AG09319 (cell line): Measurements from ENCODE around the gene EN1.

Experiments used
- DNase-seq: peaks from one replicate; pipeline ENCODE4 v3.0.0-alpha.2; 2010; ENCODE audit warnings: low read depth; ENCODE audit errors: extremely low read depth
- TF ChIP-seq, protein P1 (sequence below): IDR thresholded peaks from 2 replicates; pipeline ENCODE4 v1.5.1; 2011; ENCODE audit warnings: low read depth, mild to moderate bottlenecking, inconsistent platforms, low read length, moderate library complexity

EN1 gene

DNA sequence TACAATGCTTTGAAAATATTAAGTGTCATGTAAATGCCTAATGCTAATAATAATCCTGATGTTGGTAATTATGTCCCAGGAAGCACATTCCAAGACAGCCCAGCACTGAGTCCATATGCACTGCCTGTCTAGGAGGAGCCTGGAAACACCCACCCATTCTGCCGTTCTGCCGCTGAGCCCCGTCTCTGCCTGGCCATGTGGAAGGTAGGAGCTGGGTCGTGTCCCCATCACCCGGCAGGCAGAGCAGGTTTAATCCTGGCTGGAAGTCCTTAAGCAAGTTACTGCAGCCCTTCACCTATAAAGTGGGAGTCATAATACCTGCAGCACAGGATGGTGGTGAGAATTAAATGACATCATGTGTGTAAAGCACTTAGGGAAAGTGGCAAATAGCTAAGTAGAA lies 13.1 kb upstream of the EN1 start:
- no peak for DNase-seq
- TF ChIP-seq, protein P1, sequence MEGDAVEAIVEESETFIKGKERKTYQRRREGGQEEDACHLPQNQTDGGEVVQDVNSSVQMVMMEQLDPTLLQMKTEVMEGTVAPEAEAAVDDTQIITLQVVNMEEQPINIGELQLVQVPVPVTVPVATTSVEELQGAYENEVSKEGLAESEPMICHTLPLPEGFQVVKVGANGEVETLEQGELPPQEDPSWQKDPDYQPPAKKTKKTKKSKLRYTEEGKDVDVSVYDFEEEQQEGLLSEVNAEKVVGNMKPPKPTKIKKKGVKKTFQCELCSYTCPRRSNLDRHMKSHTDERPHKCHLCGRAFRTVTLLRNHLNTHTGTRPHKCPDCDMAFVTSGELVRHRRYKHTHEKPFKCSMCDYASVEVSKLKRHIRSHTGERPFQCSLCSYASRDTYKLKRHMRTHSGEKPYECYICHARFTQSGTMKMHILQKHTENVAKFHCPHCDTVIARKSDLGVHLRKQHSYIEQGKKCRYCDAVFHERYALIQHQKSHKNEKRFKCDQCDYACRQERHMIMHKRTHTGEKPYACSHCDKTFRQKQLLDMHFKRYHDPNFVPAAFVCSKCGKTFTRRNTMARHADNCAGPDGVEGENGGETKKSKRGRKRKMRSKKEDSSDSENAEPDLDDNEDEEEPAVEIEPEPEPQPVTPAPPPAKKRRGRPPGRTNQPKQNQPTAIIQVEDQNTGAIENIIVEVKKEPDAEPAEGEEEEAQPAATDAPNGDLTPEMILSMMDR: no peak

DNA sequence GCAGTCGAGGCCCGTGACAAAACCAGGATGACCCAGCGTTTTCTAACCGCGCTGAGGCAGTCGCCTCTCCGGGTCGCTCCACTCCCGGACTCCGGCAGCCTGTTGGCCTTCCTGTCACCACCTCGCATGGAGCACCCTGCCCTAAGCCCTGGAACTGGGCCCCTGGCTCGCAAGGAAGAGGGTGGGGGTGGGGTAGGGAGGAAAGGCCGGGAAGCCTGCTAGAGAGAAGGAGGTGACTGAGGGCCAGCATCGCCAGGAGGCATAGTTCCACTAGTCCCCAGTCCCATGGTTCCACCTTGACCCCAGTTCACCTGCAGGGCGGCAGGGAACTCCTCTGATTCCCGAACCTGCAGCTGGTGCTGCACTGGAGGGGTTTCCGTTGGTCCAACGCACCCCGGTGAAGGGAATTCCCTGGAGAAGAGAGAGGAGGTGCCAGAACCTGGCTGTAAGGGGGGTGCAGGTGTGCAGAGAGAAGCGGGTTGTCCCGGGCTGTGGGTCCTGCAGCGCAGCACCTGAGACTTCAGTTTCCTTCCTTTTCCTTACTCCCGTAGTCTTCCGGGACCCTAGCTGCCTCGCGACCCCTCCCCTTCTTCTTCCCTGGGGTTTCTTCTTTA lies 11.8 kb upstream of the EN1 start:
- TF ChIP-seq, protein P1: no peak
- DNase-seq: no peak

DNA sequence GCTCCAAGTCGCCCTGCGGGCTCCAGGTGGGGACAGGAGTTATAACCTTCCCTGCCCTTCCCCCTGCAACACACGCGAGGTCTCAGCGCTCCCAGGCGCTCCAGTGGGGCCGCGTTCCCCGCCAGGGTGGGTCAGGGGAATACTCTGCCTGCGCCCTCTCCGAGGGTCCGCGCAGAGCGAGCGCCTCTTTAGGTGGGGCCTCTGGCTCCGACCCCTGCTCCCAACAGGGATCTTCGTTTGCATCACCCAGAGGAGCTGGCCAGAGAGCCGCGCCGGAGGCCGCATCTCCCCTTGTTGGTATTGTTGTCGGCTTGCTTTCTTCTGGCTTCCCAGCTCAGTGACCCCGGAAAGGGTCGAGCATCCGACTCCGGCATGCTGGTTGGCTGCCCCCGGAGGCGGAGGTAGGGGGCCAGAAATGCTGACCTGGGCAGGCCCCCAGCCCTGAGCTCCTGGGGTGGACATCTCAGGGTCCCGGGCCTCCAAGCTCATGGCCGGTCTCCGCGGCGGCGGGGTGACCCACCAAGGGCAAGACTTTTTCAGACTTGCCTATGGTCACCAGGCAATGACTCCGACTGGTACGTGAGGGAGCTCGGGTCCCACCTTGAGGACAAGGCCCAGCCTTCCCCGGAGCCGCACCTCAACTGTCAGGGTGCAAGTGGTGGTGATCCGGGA lies 11.2 kb upstream of the EN1 start:
- DNase-seq: no peak
- TF ChIP-seq, protein P1: no peak

DNA sequence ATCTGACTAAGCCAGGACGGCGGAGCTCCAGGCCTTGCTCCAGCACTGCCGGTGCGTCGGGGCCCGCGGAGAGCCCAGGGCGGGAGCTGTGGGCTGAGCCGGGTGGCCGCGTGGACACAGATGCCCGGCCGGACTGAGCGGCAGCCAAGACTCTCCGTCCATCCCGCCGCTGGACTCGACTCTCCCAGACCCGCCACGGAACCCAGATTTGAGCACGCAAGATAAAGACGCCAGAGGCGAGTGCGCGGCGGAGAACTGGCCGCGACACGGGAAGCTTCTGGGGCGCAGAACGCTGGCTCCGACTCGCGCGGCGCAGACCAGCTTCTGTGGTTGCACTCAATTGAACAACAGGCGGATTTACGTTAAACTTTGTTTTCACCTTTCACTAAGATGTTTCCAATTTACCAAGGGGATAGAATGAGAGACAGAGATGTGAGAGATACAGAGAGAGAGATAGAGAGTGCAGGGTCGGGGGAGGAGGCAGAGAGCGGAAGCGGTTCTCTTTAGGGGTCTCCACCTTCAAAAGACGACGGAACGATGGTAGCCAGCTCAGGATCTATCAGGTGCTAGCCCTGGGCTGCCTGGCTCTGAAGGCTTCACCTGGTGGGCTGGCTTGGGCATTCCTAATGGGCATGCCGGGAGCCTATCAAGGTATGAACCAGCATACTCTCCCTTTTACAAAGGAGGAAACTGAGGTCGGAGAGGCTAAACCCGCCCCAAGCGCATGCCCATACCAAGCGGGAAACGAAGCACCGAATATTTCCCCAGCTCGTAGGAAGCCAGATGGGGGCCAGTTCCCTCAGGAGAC lies 10.4 kb upstream of the EN1 start:
- no peak for DNase-seq
- TF ChIP-seq, protein P1: no peak

DNA sequence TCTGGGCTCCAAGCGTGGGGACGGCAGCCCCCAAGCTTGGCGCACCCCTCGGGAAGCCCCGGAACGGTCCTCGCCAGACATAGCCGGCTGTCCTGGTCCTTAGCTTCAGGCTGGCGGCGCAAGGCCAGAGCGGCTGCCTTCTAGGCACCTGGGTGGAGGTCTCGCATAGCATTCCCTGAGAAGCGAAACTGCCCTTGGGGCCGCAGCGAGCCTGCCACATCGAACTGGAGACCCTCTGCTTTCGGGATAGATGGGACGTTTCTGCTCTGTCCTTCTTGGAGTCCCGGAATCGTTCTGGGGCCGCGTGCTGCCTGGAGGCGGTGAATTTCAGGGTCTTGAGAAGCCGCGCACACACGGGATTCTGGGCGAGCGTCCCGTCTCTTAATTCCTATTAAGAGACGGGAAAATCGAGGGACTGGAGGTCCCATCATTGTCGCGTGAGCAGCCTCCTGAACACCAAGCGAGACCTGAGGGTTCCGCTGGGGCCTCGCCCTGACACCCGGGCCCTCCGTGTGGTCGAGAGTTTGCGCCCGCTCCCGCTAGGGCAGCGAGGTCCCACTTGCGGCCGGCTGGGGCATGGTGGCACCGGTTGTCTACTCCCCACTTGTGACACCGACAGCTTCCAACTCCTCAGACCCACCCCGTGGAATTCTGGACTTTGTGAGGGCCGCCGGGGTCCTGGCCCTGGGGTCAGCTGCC lies 9.7 kb upstream of the EN1 start:
- TF ChIP-seq, protein P1: no peak
- no peak for DNase-seq

DNA sequence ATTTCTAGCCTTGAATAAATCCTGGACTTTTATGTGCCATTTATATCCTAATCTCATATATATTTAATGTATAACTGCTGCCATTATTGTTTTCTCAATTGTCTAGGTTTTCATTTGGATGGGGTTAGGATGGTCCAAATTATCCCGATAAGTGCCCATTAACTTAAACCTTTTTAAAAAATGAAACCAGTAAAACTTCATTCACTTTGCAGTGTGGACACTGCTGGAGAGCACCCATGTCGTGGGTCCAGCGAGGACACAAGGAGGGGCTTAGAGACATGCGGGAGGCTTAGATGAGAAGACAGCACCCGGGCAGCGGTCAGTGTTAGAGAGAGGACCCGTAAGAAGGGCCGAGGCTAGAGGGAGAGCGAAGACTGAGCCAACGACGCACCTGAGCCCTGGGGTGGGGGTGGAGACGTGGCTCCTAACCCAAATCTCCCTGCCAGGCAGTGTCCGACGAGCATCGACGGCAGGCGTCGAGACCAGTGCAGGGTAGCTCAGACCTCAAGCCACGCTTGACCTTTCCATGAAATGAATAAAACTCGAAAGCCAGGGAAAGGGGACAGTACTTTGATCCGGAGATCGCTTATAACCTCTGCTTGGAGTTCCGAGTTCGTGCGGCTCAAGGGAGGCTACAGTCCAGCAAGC lies 9.0 kb upstream of the EN1 start:
- TF ChIP-seq, protein P1: no peak
- DNase-seq: no peak
